GM12878 (cell line): ENCODE measurements around the gene NAA11. TPM values are rescaled to one million over a fixed set of nuclear protein-coding genes. Genes with fewer than 3 reads are reported as not detected.

Experiments
- ASH2L ChIP-seq: fragments of 300-600, 200-600 bp; sonication (generic); IDR thresholded peaks from 2 replicates; pipeline ENCODE4 v1.6.1; 2017; ENCODE audit warnings: low read depth, mild to moderate bottlenecking, borderline replicate concordance
- BACH1 ChIP-seq: fragments of 450-650 bp; IDR thresholded peaks from 2 replicates; pipeline ENCODE4 v1.6.1; 2017; ENCODE audit warnings: mild to moderate bottlenecking, borderline replicate concordance
- BCL11A ChIP-seq: IDR thresholded peaks from 2 replicates; pipeline ENCODE4 v1.6.1; 2011; ENCODE audit warnings: low read depth, low read length
- BMI1 ChIP-seq: fragments of 450-650 bp; IDR thresholded peaks from 2 replicates; pipeline ENCODE4 v1.6.1; 2016; ENCODE audit warnings: mild to moderate bottlenecking, moderate library complexity, borderline replicate concordance
- CBX5 ChIP-seq: sonication (generic); IDR thresholded peaks from 2 replicates; pipeline ENCODE4 v1.6.1; 2016; ENCODE audit warnings: low read depth, moderate library complexity, mild to moderate bottlenecking, inconsistent platforms
- DPF2 ChIP-seq: fragments of 450-650 bp; IDR thresholded peaks from 2 replicates; pipeline ENCODE4 v1.6.1; 2017; ENCODE audit warnings: mild to moderate bottlenecking
- EGR1 ChIP-seq, 2 experiments: IDR thresholded peaks; 1 replicate in 1 of 2; 2 replicates in 1 of 2; pipeline ENCODE4 v1.6.1; 2011 to 2012; ENCODE audit warnings: low read depth in 2 of 2, low read length in 2 of 2, borderline replicate concordance in 1 of 2, mild to moderate bottlenecking in 1 of 2, moderate library complexity in 1 of 2
- ESRRA ChIP-seq: IDR thresholded peaks from 2 replicates; pipeline ENCODE4 v1.6.1; 2012; ENCODE audit warnings: mild to moderate bottlenecking, low read length, improper control_type of control experiment
- HCFC1 ChIP-seq: fragments of 150-350 bp; IDR thresholded peaks from 2 replicates; pipeline ENCODE4 v1.6.1; 2014; ENCODE audit warnings: low read length
- HDAC6 ChIP-seq: fragments of 200-600 bp; sonication (generic); IDR thresholded peaks from one replicate; pipeline ENCODE4 v1.8.0; 2017; ENCODE audit warnings: antibody characterized with exemption; ENCODE audit not compliant: unreplicated experiment
- IKZF1 ChIP-seq: fragments of 450-650 bp; conservative IDR thresholded peaks from 2 replicates; pipeline ENCODE4 v1.6.1; 2017; ENCODE audit warnings: antibody characterized with exemption, mild to moderate bottlenecking
- JUNB ChIP-seq: IDR thresholded peaks from 2 replicates; pipeline ENCODE4 v1.6.1; 2016; ENCODE audit warnings: antibody characterized with exemption, mild to moderate bottlenecking
- NR2C1 ChIP-seq: fragments of 450-650 bp; IDR thresholded peaks from 2 replicates; pipeline ENCODE4 v1.6.1; 2017; ENCODE audit warnings: antibody characterized with exemption, mild to moderate bottlenecking, moderate library complexity
- PAX5 ChIP-seq: IDR thresholded peaks from 2 replicates; pipeline ENCODE4 v1.6.1; 2011; ENCODE audit warnings: low read depth, low read length, borderline replicate concordance
- PKNOX1 ChIP-seq: fragments of 450-650 bp; IDR thresholded peaks from 2 replicates; pipeline ENCODE4 v1.6.1; 2016; ENCODE audit warnings: mild to moderate bottlenecking
- POLR2A ChIP-seq: IDR thresholded peaks from 2 replicates; pipeline ENCODE4 v1.6.1; 2011; ENCODE audit warnings: low read depth, mild to moderate bottlenecking, low read length
- POU2F2 ChIP-seq: IDR thresholded peaks from 3 replicates; pipeline ENCODE4 v1.6.1; 2011; ENCODE audit warnings: low read depth, mild to moderate bottlenecking, low read length, borderline replicate concordance
- RCOR1 ChIP-seq: conservative IDR thresholded peaks from 2 replicates; pipeline ENCODE4 v1.6.1; 2012; ENCODE audit warnings: low read depth, low read length, improper control_type of control experiment
- RFX5 ChIP-seq: IDR thresholded peaks from 2 replicates; pipeline ENCODE4 v1.6.1; 2011; ENCODE audit warnings: low read depth, low read length, improper control_type of control experiment
- SMAD1 ChIP-seq: fragments of 450-650 bp; IDR thresholded peaks from 2 replicates; pipeline ENCODE4 v1.6.1; 2018; ENCODE audit warnings: mild to moderate bottlenecking, low read depth; ENCODE audit not compliant: partially characterized antibody
- STAT1 ChIP-seq: fragments of 450-650 bp; conservative IDR thresholded peaks from 2 replicates; pipeline ENCODE4 v1.6.1; 2014; ENCODE audit warnings: antibody characterized with exemption, mild to moderate bottlenecking
- STAT3 ChIP-seq: IDR thresholded peaks from 2 replicates; pipeline ENCODE4 v1.6.1; 2011; ENCODE audit warnings: low read depth, low read length, improper control_type of control experiment
- SUPT20H ChIP-seq: IDR thresholded peaks from 2 replicates; pipeline ENCODE4 v1.6.1; 2011; ENCODE audit warnings: low read depth, mild to moderate bottlenecking, low read length, moderate library complexity, borderline replicate concordance; ENCODE audit not compliant: control insufficient read depth
- YBX1 ChIP-seq: fragments of 450-650 bp; IDR thresholded peaks from 2 replicates; pipeline ENCODE4 v1.6.1; 2016; ENCODE audit warnings: antibody characterized with exemption
- ZNF384 ChIP-seq: IDR thresholded peaks from 2 replicates; pipeline ENCODE4 v1.6.1; 2012; ENCODE audit warnings: low read depth, mild to moderate bottlenecking, low read length, improper control_type of control experiment, borderline replicate concordance
- ZNF622 ChIP-seq: fragments of 450-650 bp; IDR thresholded peaks from 2 replicates; pipeline ENCODE4 v1.6.1; 2017; ENCODE audit warnings: mild to moderate bottlenecking, inconsistent platforms
- polyA plus RNA-seq, 11 experiments: library from polyadenylated mRNA; depleted of rRNA in 4 of 11; unstranded in 6 of 11; stranded (reverse) in 5 of 11; fragments of >200 nt; fragmentation: Nextera tagmentation in 4 of 11; fragmentation: Illumina TruSeq in 1 of 11; extraction: Ambion mirVana in 4 of 11; extraction: Trizol in 1 of 11; gene quantifications; 1 replicate in 1 of 11; 2 replicates in 10 of 11; pipeline versions ENCODE4 v1.2.1 to v1.2.3, GENCODE V29; 2011 to 2016; ENCODE audit warnings: inconsistent platforms in 2 of 11, missing spikeins in 2 of 11, low read depth in 1 of 11
- total RNA-seq, 4 experiments: library from RNA; depleted of rRNA in 3 of 4; stranded (reverse); fragments of >200 nt in 3 of 4; fragmentation: Illumina TruSeq in 1 of 4; extraction: Trizol in 1 of 4; gene quantifications; 2 replicates each; pipeline versions ENCODE4 v1.2.1 to v1.2.3, GENCODE V29; 2013 to 2021
- TF ChIP-seq, protein P1 (sequence below): fragments of 450-650 bp; IDR thresholded peaks from 2 replicates; pipeline ENCODE4 v1.6.1; 2018; ENCODE audit warnings: borderline replicate concordance, mild to moderate bottlenecking; ENCODE audit not compliant: partially characterized antibody
- TF ChIP-seq, protein P2 (sequence below): fragments of 450-650 bp; IDR thresholded peaks from 2 replicates; pipeline ENCODE4 v1.6.1; 2017; ENCODE audit warnings: mild to moderate bottlenecking, moderate library complexity

The NAA11 gene
- total and polyA plus RNA-seq, 10 of the 15 experiments (the other 5 are each of a cell fraction or from before 2014, with no cell fraction given), result 0.12 to 0.16 TPM; not detected in 8

GRCh38 chr4:79292008-79292407 is 33.9 kb downstream of the NAA11 start (continued):
- TF ChIP-seq HCFC1 (no peak), ASH2L (no peak), RCOR1 (no peak), PKNOX1 (no peak), IKZF1 (peak; percentile 53), STAT3 (no peak), NR2C1 (no peak), STAT1 (no peak), EGR1 (IDR thresholded peaks at IDR 0.05; ENCODE audit: borderline replicate concordance in 1 of 2, low read depth in 2 of 2, low read length in 2 of 2) (0 out of 3 replicates have a peak, but pooled peaks of 1 of the 2 experiments have one; percentile 14), HDAC6 (no peak), RFX5 (no peak), BCL11A (peak; percentile 20; the same call in 1 of the 2 replicates), ZNF622 (no peak), PAX5 (no peak), SUPT20H (no peak), ESRRA (no peak), BACH1 (no peak), SMAD1 (no peak), POU2F2 (no peak), DPF2 (peak; percentile 83; the same call in 1 of the 2 replicates), ZNF384 (no peak), CBX5 (no peak), BMI1 (peak; percentile 61; the same call in 1 of the 2 replicates), POLR2A (no peak), JUNB (peak; percentile 67), YBX1 (no peak)
- TF ChIP-seq, protein P1, sequence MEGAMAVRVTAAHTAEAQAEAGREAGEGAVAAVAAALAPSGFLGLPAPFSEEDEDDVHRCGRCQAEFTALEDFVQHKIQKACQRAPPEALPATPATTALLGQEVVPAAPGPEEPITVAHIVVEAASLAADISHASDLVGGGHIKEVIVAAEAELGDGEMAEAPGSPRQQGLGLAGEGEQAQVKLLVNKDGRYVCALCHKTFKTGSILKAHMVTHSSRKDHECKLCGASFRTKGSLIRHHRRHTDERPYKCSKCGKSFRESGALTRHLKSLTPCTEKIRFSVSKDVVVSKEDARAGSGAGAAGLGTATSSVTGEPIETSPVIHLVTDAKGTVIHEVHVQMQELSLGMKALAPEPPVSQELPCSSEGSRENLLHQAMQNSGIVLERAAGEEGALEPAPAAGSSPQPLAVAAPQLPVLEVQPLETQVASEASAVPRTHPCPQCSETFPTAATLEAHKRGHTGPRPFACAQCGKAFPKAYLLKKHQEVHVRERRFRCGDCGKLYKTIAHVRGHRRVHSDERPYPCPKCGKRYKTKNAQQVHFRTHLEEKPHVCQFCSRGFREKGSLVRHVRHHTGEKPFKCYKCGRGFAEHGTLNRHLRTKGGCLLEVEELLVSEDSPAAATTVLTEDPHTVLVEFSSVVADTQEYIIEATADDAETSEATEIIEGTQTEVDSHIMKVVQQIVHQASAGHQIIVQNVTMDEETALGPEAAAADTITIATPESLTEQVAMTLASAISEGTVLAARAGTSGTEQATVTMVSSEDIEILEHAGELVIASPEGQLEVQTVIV, result no peak
- TF ChIP-seq, protein P2, sequence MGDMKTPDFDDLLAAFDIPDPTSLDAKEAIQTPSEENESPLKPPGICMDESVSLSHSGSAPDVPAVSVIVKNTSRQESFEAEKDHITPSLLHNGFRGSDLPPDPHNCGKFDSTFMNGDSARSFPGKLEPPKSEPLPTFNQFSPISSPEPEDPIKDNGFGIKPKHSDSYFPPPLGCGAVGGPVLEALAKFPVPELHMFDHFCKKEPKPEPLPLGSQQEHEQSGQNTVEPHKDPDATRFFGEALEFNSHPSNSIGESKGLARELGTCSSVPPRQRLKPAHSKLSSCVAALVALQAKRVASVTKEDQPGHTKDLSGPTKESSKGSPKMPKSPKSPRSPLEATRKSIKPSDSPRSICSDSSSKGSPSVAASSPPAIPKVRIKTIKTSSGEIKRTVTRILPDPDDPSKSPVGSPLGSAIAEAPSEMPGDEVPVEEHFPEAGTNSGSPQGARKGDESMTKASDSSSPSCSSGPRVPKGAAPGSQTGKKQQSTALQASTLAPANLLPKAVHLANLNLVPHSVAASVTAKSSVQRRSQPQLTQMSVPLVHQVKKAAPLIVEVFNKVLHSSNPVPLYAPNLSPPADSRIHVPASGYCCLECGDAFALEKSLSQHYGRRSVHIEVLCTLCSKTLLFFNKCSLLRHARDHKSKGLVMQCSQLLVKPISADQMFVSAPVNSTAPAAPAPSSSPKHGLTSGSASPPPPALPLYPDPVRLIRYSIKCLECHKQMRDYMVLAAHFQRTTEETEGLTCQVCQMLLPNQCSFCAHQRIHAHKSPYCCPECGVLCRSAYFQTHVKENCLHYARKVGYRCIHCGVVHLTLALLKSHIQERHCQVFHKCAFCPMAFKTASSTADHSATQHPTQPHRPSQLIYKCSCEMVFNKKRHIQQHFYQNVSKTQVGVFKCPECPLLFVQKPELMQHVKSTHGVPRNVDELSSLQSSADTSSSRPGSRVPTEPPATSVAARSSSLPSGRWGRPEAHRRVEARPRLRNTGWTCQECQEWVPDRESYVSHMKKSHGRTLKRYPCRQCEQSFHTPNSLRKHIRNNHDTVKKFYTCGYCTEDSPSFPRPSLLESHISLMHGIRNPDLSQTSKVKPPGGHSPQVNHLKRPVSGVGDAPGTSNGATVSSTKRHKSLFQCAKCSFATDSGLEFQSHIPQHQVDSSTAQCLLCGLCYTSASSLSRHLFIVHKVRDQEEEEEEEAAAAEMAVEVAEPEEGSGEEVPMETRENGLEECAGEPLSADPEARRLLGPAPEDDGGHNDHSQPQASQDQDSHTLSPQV, result no peak
